ENCODE data around the gene MB21D2. TPM values are rescaled to one million over a fixed set of nuclear protein-coding genes. Genes with fewer than 3 reads are reported as not detected.
A peak's percentile ranks its signal among the peaks of the same experiment; 100 is the strongest.

MB21D2 gene
- total RNA-seq, 3 donors from 2014 or later: 1.9 to 4.0 (median 2.7) TPM

DNA sequence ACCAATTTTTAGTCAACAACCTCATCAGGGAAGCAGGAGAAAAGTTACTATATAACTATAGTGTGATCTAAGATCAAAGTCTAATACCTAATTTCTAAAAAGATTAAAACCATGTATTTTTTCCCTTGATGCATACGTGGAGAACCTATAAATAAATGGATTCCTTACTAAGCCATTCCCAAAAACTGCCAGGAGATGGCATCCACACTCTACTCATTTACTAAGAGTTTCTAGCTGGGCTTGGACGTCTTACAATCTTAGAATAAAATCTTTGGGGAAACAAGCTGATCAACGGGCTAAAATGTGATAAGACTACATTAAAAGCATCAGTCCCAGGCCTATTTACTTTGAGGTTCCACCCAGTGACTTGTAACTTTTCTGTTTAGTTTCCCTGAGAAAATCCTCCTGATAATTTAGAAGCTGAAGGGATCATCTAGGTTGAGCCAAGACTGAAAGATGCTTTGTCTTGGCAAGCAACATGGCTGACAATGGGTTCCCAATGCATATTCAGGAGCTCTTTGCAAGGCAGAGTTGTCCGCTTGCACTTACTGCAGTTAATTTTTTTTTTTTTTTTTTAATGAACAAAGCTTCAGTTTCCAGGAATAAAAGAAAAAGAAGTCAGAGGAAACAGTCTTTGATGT lies 104.8 kb downstream of the MB21D2 start:
- H3K4me3 ChIP-seq: no peak overlapping the region
- intact Hi-C loops (cut with DNase I, micrococcal nuclease): loop anchor here (10.0 kb wide), 3 partner anchors 102 to 762 kb away; partner anchors contain the start of gene MB21D2 (in 2 of the 2)
- DNase-seq (peak in 1 of 3 donors; percentile 63), ATAC-seq (peak; percentile 64)
- H3K36me3 ChIP-seq (ENCODE audit: low read depth): no peaks in the 10 kb centered on the region
- no peaks in the 10 kb centered on the region for H3K9me3 ChIP-seq
- TF ChIP-seq, protein P1, sequence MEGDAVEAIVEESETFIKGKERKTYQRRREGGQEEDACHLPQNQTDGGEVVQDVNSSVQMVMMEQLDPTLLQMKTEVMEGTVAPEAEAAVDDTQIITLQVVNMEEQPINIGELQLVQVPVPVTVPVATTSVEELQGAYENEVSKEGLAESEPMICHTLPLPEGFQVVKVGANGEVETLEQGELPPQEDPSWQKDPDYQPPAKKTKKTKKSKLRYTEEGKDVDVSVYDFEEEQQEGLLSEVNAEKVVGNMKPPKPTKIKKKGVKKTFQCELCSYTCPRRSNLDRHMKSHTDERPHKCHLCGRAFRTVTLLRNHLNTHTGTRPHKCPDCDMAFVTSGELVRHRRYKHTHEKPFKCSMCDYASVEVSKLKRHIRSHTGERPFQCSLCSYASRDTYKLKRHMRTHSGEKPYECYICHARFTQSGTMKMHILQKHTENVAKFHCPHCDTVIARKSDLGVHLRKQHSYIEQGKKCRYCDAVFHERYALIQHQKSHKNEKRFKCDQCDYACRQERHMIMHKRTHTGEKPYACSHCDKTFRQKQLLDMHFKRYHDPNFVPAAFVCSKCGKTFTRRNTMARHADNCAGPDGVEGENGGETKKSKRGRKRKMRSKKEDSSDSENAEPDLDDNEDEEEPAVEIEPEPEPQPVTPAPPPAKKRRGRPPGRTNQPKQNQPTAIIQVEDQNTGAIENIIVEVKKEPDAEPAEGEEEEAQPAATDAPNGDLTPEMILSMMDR (IDR thresholded peaks at IDR 0.05): peak; percentile 11
- no peaks in the 10 kb centered on the region for H3K4me1 ChIP-seq (ENCODE audit: low read depth)

DNA sequence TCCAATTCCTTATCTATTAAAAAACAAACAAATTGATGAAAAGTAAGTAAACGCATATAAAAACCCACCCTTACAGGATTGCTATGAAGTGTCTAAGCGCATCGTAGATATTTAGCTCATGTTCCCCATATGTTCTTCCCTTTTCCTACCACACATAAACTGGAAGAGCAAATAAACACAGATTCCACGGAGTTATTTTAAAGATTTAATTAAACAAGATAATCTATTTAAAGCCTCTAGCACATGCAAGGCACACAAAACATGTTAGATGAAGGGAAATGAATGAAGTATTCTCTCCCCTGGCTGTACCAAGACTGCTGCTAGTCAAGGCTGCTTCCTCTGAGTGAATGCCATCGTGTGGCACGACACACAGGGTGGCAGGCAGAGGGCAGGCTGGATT lies 111.9 kb downstream of the MB21D2 start:
- H3K36me3 ChIP-seq (ENCODE audit: low read depth): no peaks in the 10 kb centered on the region
- ATAC-seq: no peak
- intact Hi-C loops (cut with DNase I, micrococcal nuclease): loop anchor here in 1 of 2 donors (10.0 kb wide), 2 partner anchors 241 to 341 kb away; no protein-coding TSS in a partner anchor

DNA sequence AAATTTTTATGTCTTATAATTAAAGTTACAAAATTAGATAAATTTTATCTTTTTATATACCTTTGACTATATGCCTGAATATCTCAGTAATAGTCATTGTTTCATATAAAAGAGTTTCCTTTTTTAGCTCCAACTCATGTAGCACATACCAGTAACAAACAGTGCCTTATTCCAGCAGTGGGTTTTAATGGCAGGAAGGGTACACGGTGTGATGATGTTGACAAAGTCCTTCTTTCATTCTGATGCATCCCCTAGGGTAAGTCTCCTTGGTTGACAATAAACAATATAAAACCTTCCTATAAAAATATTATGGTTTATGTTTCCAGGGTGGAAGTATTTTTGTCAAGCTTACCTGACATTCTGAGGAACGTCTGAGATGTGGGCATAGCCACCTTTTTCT lies 113.2 kb downstream of the MB21D2 start:
- Histone ChIP-seq H3K9me3 (no peaks in the 10 kb centered on the region), H3K36me3 (ENCODE audit: low read depth) (no peaks in the 10 kb centered on the region), H3K4me1 (ENCODE audit: low read depth) (no peaks in the 10 kb centered on the region), H3K4me3 (no peak overlapping the region)
- DNase-seq: no peak
- TF ChIP-seq, protein P1 (IDR thresholded peaks at IDR 0.05): no peak
- intact Hi-C loops (cut with DNase I, micrococcal nuclease): loop anchor here (5.0 to 10.0 kb wide), 3 partner anchors 237 to 340 kb away; no protein-coding TSS in a partner anchor
- no peak for ATAC-seq

More for the DNA sequence above, 111.9 kb downstream of the MB21D2 start:
- DNase-seq: no peak
- Histone ChIP-seq H3K9me3 (no peaks in the 10 kb centered on the region), H3K4me3 (no peak overlapping the region), H3K4me1 (ENCODE audit: low read depth) (no peaks in the 10 kb centered on the region)
- TF ChIP-seq, protein P1 (IDR thresholded peaks at IDR 0.05): no peak

DNA sequence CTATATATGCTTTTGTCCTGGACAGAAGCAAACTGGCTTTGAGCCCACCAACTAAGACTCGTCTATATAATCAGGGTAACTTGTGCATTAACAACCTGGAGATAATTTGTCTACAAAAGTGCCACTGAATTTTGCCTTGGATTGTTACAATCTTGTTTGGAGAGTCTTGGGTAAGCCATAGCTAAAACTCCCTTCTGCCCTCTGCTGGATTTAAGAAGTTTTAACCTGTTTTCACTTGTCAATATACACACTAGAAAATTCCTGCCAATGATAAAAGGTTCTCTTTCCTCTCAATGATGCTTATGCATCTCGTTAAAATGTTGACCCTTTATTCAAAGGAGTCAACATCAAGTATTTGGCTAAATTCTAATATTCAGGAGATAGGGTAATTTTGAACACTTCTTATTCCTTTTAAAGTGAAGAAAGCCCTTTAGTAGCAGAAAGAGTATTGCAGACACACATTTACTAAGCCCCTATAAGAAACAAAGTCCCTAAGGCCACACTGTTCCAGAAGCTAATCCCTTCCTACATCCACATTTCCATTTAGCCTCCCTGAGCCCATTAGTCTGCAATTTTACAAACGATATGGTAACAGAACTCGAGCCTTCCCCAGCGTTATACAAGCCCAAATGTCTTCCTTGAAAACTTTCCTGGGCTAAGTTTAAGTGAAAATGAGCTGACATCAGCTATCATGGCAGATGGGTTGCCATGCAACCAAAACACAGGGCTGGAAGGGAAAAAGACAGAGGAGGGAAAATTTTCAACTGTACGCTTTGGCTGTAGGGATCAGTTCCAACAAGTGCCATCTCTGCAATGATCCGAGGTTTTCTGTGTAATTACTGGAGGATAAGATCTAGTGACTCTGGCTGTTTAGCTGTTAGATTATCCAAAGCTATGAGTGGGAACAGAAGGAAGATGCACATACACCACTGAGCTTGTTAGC lies 114.4 kb downstream of the MB21D2 start:
- Histone ChIP-seq H3K4me1 (ENCODE audit: low read depth) (no peaks in the 10 kb centered on the region), H3K4me3 (no peak overlapping the region), H3K9me3 (no peaks in the 10 kb centered on the region), H3K36me3 (ENCODE audit: low read depth) (no peaks in the 10 kb centered on the region)
- intact Hi-C loops (cut with DNase I, micrococcal nuclease): loop anchor here (5.0 to 10.0 kb wide), 3 partner anchors 236 to 338 kb away; no protein-coding TSS in a partner anchor
- TF ChIP-seq, protein P1 (IDR thresholded peaks at IDR 0.05): no peak
- ATAC-seq (peak; percentile 44), DNase-seq (no peak)

DNA sequence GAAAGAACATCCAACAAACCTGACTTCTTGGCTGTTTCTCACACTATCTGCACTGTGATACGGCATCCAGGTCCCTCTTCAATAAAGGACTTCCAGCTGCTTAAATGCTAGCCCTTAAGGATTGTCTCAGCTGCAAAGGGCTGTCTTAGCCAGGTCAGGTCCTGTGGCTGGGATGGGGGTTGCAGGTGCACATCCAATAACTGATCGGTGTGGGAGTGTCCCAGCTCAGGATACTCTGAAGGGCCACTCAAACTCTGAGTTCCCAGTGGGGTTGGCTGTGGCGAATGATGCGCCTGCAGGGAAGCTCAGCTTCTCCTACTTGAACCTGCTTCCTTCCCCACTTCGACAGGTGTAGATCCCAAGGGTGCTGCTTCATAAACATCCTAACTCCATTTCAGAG lies 115.7 kb downstream of the MB21D2 start:
- H3K4me1 ChIP-seq (ENCODE audit: low read depth): no peaks in the 10 kb centered on the region
- H3K9me3 ChIP-seq: no peaks in the 10 kb centered on the region
- no peaks in the 10 kb centered on the region for H3K36me3 ChIP-seq (ENCODE audit: low read depth)
- intact Hi-C loops (cut with DNase I, micrococcal nuclease): loop anchor here (5.0 to 10.0 kb wide), 3 partner anchors 235 to 337 kb away; no protein-coding TSS in a partner anchor
- TF ChIP-seq, protein P1 (IDR thresholded peaks at IDR 0.05): no peak
- no peak for ATAC-seq
- DNase-seq: no peak
- H3K4me3 ChIP-seq: no peak overlapping the region

Data from mucosa of descending colon (tissue), 3 donors.